Mucosa of gallbladder (tissue), 1 donor: Measurements from ENCODE around the gene PACRG. TPM values are rescaled to one million over a fixed set of nuclear protein-coding genes. Genes with fewer than 3 reads are reported as not detected.

Experiments
- DNase-seq: peaks from one replicate; pipeline ENCODE4 v3.0.0-alpha.2; 2020; ENCODE audit warnings: low spot score
- total RNA-seq: library from RNA; stranded (reverse); gene quantifications from one replicate; pipeline ENCODE4 v1.2.1, GENCODE V29; 2021
- donor health status: DM: no; HTN: no; CAD: no.

The PACRG gene
- total RNA-seq, 1 donor from 2014 or later, result 3.2 TPM

DNA sequence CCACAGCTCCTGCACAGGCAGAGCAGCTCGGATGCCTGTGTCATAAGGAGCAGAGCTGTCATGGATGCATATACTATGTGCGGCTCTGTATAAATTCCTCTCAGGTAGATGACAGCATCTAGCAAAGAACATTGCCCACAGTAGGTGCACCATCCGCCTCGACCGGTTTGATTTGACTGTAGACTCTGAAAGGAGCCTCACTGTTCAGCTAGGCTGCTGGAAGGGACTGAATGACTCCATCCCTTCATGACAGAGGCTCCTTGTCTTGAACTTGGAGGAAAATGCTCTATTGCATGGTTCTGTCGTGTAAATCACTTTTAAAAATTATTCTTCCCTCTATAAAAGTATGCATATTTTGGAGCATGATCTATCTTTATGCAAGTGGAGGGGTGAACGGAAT is 557.9 kb downstream of the PACRG start:
- no peak for DNase-seq

DNA sequence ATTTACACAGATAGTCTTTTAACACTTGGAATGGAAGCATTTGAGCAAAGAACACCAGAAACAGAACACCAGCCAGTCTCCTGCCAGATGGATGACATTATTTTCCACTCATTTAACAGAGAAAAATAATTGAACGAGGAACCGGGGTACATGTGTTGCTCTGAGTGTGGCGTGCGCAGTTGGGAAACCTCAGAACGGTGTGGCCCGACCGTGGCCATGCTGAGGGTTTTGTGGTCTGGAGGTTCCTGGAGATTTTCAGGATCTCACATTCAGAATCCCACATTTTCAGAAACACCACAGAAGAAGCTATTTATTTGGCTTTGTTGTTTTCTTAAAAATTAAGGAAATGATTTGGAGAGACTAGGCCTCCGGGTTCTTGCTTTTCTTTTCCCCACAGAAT is 559.9 kb downstream of the PACRG start:
- no peak for DNase-seq

DNA sequence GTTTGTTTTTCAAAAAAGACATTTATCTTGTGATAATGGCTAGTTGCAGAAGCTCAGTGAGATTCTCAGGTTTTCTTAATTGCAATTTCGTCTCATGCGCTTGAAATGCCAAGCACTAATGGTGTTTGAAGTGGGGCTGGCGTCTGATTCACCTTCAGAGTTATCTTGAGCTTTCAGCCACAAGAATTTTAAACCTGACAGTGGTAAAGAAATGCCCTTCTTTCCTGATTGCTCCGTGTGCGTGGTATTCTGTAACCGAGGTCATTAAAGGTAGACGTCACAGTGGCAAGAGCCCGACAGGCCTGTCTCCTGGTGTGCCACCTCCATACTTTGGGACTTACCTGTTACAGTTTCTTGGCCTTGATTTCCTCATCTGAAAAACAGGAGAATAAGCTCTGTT is 560.3 kb downstream of the PACRG start:
- DNase-seq, result no peak

DNA sequence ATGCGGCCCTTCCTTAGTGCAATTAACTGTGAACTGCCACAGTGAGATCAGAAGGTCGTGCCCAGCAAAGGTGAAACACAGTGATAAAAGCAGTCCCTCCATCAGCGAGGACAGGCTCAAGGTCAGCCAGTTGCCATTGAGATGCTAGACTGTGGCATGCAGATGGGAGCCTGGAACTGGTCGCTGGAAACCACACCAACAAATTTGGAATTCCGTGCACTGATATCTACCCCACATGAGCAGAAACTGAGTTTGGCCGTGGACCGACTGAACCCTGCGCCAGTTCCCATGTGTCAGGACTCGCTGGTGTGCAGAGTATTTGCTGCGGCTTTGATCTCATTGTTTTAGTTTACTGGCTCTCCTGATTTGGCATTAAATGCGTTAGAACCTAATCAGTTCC is 561.1 kb downstream of the PACRG start:
- DNase-seq, result no peak

DNA sequence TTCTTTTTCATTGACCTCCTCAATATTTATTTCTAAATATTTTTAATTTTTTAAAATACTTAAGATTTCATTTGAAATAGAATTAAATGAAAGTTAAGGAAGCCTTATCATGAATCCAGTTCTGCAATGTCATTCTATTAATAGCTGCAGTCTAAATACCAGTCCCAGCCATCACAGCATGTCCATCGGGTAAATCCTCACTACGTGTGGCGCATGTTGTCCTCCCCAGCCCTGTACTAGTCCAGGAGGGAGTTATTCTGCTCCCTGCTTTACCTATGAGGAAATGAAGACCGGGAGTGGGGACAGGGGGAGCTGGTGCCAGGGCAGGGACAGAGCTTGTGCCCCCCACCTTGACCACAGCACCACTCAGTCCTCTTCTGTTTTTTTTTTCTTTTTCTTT is 561.7 kb downstream of the PACRG start:
- no peak for DNase-seq

- DNase-seq, result no peak
These were observed 562.9 kb downstream of the PACRG start for GRCh38 chr6:163290545-163291274.

- no peak for DNase-seq
These were observed 563.8 kb downstream of the PACRG start for GRCh38 chr6:163291622-163292021.

DNA sequence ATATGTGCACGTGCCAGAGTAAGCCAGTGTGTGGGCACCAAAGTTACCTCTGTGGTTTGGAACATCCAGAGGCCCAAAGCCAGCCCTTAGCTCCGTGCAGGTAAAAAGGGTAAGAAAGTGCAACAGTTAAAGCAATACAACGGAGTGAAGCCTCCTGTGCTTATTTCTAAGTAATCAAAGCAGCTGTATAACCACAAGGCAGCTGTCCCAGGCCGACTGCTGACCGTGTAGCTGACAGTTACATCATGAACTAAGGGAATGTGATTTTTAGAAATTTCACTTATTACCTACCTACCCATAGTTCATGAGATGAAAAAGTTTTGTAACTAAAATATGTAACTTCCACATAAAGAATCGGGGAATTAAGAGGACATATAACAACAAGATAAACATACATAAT is 565.5 kb downstream of the PACRG start:
- no peak for DNase-seq

DNA sequence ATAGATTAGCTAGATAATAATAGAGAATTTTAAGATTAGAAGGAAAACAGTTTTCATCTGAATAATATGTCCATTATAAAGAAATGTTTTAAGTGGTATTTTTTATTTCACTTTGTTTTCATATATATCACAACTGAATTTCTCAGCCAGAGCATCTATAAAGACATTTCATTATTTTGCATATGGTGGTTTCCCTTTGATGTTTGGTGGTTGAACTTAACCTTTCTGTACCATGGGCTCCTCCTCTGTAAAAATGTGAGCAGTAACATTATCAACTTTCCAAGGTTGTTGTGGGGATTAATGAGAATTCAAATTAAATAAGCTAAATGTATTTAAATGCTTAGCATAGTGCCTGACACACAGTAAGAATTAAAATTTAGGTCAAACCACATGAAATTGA is 567.0 kb downstream of the PACRG start:
- DNase-seq, result no peak

DNA sequence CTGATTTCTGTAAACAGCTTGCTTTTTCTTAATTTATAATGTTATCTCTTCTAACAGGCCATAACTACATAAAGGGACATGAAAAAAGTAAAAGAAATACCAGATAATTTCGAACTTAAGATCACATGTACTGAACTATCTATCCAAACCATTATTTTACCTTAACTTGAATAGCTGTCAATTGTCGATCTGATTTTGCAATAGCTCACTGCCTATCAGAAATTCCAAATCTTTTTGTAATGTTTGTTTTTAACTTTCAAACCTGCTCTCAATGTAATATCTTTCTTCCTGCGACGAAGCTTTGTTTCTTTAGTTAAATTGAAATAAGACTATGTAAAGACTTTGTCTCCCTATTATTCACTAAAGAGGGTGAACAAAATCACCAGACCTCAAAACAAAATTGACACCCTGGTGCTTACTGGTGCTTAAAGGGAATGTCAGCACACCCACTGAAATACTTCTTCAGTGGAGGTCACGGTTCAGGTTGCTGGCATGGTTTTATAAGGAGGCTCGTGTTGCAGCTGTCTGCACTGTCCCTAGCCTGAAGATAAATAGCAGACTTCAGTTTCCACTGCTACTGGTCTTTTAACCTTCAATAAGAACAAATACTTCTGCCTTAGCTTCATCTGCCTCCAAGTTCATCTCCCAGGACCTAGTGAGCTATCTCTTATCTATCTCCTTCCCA is 569.2 kb downstream of the PACRG start:
- no peak for DNase-seq

GRCh38 chr6:163298079-163298830 is 570.5 kb downstream of the PACRG start:
- DNase-seq, result no peak

DNA sequence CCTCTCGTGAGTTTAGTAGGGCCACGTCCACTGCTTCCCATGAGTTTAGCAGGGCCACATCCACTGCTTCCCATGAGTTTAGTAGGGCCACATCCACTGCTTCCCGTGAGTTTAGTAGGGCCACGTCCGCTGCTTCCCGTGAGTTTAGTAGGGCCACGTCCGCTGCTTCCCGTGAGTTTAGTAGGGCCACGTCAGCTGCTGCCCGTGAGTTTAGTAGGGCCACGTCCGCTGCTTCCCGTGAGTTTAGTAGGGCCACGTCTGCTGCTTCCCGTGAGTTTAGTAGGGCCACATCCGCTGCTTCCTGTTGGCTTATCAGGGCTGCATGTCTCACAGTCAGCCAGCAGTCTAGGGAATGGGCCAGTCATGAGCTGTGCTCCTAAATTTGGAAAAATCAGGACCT is 573.1 kb downstream of the PACRG start:
- DNase-seq, result no peak

- no peak for DNase-seq
These were observed 574.2 kb downstream of the PACRG start for GRCh38 chr6:163301726-163302635.

DNA sequence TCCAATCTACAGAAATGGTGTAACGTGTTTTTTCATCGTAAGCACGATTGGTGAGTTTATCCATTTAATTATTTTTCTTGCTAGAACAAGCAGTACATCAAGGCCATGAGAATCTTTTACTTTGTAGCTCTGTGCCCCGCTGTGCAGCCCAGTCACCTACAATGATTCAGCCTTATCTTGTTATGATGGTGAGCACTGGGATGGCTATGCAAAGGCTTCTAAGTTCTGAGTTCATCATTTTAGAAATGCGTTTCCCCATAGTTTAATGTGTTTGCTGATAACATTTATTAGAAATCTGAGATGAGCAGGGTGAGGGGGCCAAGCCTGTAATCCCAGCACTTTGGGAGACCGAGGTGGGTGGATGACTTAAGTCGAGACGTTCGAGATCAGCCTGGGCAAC is 575.0 kb downstream of the PACRG start:
- DNase-seq, result no peak

DNA sequence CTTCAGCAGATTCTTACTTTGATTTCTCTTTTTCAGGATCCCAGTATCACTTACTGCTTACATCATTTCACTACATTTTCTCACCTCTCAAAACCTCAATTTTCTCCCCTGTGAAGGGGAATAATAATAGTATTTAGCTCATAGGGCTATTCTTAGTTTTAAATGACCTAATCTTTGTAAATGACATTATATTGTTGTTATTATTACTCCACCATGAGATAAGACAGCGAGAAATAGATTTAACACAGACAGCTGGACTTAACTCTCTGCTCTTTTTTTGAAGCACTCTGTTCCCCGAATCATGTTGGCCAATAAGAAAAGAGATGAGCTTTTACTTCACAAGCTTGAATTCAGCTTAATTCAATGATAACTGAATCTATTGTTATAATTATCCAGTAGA is 578.2 kb downstream of the PACRG start:
- DNase-seq, result no peak

- DNase-seq, result no peak
These were observed 581.1 kb downstream of the PACRG start for GRCh38 chr6:163308629-163309440.

DNA sequence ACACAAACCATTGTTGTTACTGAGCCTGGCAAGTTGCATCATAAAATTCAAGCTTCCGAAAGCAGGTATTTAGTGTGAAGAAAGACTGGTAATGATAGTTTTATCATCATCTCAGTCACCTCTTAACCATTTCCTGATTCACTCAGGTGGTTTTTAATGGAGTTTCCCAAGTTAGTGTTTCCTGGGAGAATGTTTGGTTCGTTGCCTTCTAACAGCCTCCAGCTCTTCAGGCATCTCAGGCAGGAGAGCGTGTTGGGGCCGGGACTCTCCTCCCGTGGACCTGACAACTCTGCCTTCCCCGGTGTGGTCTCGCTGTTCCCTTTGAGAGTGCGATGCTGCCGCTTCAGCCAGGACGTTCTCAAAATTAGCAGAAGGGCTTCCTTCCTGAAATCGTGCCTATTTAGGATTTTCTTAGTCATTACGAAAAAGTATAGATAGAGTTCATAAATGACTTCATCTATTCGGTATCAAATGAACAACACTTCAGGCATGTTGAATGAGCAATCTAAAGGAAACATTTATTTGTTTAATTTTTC is 581.8 kb downstream of the PACRG start:
- no peak for DNase-seq

GRCh38 chr6:163310096-163310972 is 582.6 kb downstream of the PACRG start:
- DNase-seq, result no peak

DNA sequence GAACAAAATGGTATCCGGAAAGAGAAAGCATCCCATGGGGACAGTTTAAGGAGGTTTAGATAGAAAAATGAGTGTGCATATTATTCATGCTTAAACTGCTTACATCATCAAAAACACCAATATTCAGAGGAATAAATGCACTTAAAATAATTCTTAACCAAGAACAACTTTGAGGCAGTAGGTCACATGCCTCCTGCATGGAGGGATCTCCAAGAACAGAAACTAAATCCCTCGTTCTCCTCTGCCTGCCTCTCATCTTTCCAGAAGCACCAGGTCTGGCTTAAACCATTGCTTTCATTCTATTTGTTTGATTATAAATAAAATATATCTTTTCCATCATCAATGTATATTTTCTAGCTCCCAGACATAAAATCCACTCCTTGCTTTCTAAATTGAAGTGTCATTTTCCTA is 583.2 kb downstream of the PACRG start:
- DNase-seq, result no peak

DNA sequence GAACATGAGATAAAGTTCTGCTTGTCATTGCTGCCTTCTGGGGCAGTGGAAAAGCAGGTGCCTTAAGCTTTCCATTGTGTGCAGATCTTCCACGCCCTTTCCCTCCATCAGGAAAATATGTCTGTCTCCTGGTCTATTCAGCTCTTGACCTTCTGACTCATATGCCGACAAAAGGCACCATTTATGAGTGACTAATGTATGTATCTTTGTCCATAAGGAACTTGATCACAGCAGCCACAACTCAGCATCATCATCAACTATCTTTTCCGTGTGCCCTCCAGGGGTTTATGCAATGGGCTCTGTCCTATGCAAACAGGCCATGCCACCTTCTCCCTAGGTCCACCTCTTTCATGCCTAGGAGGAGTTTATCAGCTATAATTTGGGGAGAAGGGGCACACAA is 584.1 kb downstream of the PACRG start:
- DNase-seq, result no peak
